Neutrophil (primary cell): ENCODE data around the gene CAPN5.

Experiments
- H3K27ac ChIP-seq: fragments of 200-600 bp; sonication (generic); 2 replicates; pipeline ENCODE4 v1.5.1; 2016; ENCODE audit warnings: mild to moderate bottlenecking, moderate library complexity
- H3K27me3 ChIP-seq: fragments of 200-600 bp; sonication (generic); 2 replicates; pipeline ENCODE4 v1.6.0; 2016; ENCODE audit warnings: mild to moderate bottlenecking
- H3K36me3 ChIP-seq: fragments of 200-600 bp; sonication (generic); 2 replicates; pipeline ENCODE4 v1.5.1; 2017
- H3K4me1 ChIP-seq, 2 experiments: fragments of 200-600 bp in 1 of 2; sonication (generic) in 1 of 2; 1 replicate in 1 of 2; 2 replicates in 1 of 2; pipeline versions ENCODE4 v1.5.1 to v1.6.1; 2013 to 2016; ENCODE audit warnings: low read depth in 1 of 2, low read length in 1 of 2, mild to moderate bottlenecking in 1 of 2, moderate library complexity in 1 of 2; ENCODE audit not compliant: control insufficient read depth in 1 of 2, insufficient read depth in 1 of 2
- H3K4me3 ChIP-seq, 2 experiments: fragments of 200-600 bp in 1 of 2; sonication (generic) in 1 of 2; 1 replicate in 1 of 2; 2 replicates in 1 of 2; pipeline ENCODE4 v1.5.1; 2013 to 2016; ENCODE audit warnings: low read depth in 1 of 2, low read length in 1 of 2, mild to moderate bottlenecking in 1 of 2, moderate library complexity in 1 of 2
- H3K9me3 ChIP-seq: fragments of 200-600 bp; sonication (generic); 2 replicates; pipeline ENCODE4 v1.5.1; 2016
- CTCF ChIP-seq: fragments of 200-600 bp; sonication (generic); IDR thresholded peaks from 2 replicates; pipeline ENCODE4 v1.5.1; 2016; ENCODE audit warnings: antibody characterized with exemption

Gene CAPN5

GRCh38 chr11:77082838-77083565, 16.2 kb downstream of the CAPN5 start:
- no peak for TF ChIP-seq CTCF
- Histone ChIP-seq H3K36me3 (no peaks in the 10 kb centered on the region), H3K4me3 (no peak overlapping the region), H3K27ac (no peak overlapping the region), H3K27me3 (no peaks in the 10 kb centered on the region), H3K4me1 (no peaks in the 10 kb centered on the region), H3K9me3 (no peaks in the 10 kb centered on the region)

GRCh38 chr11:77083566-77084245, 16.9 kb downstream of the CAPN5 start:
- no peak overlapping the region for H3K27ac ChIP-seq
- H3K9me3 ChIP-seq = no peaks in the 10 kb centered on the region
- H3K36me3 ChIP-seq = no peaks in the 10 kb centered on the region
- H3K4me3 ChIP-seq = no peak overlapping the region
- TF ChIP-seq CTCF = no peak
- no peaks in the 10 kb centered on the region for H3K4me1 ChIP-seq
- H3K27me3 ChIP-seq = no peaks in the 10 kb centered on the region

- H3K4me1 ChIP-seq = no peaks in the 10 kb centered on the region
- H3K27ac ChIP-seq = no peak overlapping the region
- no peaks in the 10 kb centered on the region for H3K27me3 ChIP-seq
- H3K4me3 ChIP-seq = no peak overlapping the region
- no peak for TF ChIP-seq CTCF
- no peaks in the 10 kb centered on the region for H3K9me3 ChIP-seq
- H3K36me3 ChIP-seq = no peaks in the 10 kb centered on the region
Measured at GRCh38 chr11:77084581-77085191, 17.9 kb downstream of the CAPN5 start.

- TF ChIP-seq CTCF = no peak
Measured at GRCh38 chr11:77085652-77086051, 18.9 kb downstream of the CAPN5 start.

GRCh38 chr11:77086521-77087472, 20.0 kb downstream of the CAPN5 start:
- TF ChIP-seq CTCF = no peak
- Histone ChIP-seq H3K27ac (no peak overlapping the region), H3K36me3 (no peaks in the 10 kb centered on the region), H3K4me1 (no peaks in the 10 kb centered on the region), H3K9me3 (no peaks in the 10 kb centered on the region), H3K4me3 (no peak overlapping the region), H3K27me3 (peaks cover 11% of the 10 kb centered on the region)

More at GRCh38 chr11:77085652-77086051, 18.9 kb downstream of the CAPN5 start:
- Histone ChIP-seq H3K36me3 (no peaks in the 10 kb centered on the region), H3K4me1 (no peaks in the 10 kb centered on the region), H3K4me3 (no peak overlapping the region), H3K27me3 (peaks cover 5% of the 10 kb centered on the region), H3K27ac (no peak overlapping the region), H3K9me3 (no peaks in the 10 kb centered on the region)
